Chondrocyte (in vitro differentiated cells): ENCODE results near the gene ADRA2C. TPM values are rescaled to one million over a fixed set of nuclear protein-coding genes. Genes with fewer than 3 reads are reported as not detected.

Experiments used
- DNase-seq: peaks from one replicate; pipeline ENCODE4 v3.0.0; 2021; ENCODE audit warnings: mixed read lengths, low spot score
- H3K27ac Mint-ChIP-seq: one replicate; pipeline ENCODE4 v1.8.0; 2021; ENCODE audit warnings: mild to moderate bottlenecking, moderate library complexity, mixed read lengths; ENCODE audit not compliant: unreplicated experiment
- H3K27me3 Mint-ChIP-seq: 2 replicates; pipeline ENCODE4 v1.8.0; 2021; ENCODE audit warnings: low read depth, mixed read lengths
- H3K36me3 Mint-ChIP-seq: 2 replicates; pipeline ENCODE4 v1.8.0; 2021; ENCODE audit warnings: low read depth, mixed read lengths
- H3K4me1 Mint-ChIP-seq: 2 replicates; pipeline ENCODE4 v1.8.0; 2021; ENCODE audit warnings: low read depth, mild to moderate bottlenecking, mixed read lengths
- H3K4me3 Mint-ChIP-seq: one replicate; pipeline ENCODE4 v1.8.0; 2021; ENCODE audit warnings: mild to moderate bottlenecking, moderate library complexity, mixed read lengths; ENCODE audit not compliant: unreplicated experiment
- H3K9me3 Mint-ChIP-seq: 2 replicates; pipeline ENCODE4 v1.8.0; 2021; ENCODE audit warnings: low read depth, mixed read lengths
- total RNA-seq: library from RNA; stranded (reverse); gene quantifications from 3 replicates; pipeline ENCODE4 v1.2.1, GENCODE V29; 2021
- TF ChIP-seq, protein P1 (sequence below): fragments of 200-600 bp; sonication (generic); IDR thresholded peaks from 2 replicates; pipeline ENCODE4 v1.5.0; 2021; ENCODE audit warnings: antibody characterized with exemption, mild to moderate bottlenecking, moderate library complexity

The ADRA2C gene
- total RNA-seq, 1 donor from 2014 or later, result 1.6 TPM

DNA sequence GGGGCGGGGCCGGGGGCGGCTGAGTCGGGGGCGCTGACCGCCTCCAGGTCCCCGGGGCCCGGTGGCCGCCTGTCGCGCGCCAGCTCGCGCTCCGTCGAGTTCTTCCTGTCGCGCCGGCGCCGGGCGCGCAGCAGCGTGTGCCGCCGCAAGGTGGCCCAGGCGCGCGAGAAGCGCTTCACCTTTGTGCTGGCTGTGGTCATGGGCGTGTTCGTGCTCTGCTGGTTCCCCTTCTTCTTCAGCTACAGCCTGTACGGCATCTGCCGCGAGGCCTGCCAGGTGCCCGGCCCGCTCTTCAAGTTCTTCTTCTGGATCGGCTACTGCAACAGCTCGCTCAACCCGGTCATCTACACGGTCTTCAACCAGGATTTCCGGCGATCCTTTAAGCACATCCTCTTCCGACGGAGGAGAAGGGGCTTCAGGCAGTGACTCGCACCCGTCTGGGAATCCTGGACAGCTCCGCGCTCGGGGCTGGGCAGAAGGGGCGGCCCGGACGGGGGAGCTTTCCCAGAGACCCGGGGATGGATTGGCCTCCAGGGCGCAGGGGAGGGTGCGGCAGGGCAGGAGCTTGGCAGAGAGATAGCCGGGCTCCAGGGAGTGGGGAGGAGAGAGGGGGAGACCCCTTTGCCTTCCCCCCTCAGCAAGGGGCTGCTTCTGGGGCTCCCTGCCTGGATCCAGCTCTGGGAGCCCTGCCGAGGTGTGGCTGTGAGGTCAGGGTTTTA is 1.5 kb downstream of the ADRA2C start:
- Mint-ChIP-seq H3K4me3 (peak overlapping the region; percentile 61), H3K27me3 (peaks cover 41% of the 10 kb centered on the region), H3K27ac (no peak overlapping the region), H3K9me3 (no peaks in the 10 kb centered on the region), H3K4me1 (peaks cover 8% of the 10 kb centered on the region), H3K36me3 (peaks cover 1% of the 10 kb centered on the region)
- no peak for DNase-seq
- TF ChIP-seq, protein P1, sequence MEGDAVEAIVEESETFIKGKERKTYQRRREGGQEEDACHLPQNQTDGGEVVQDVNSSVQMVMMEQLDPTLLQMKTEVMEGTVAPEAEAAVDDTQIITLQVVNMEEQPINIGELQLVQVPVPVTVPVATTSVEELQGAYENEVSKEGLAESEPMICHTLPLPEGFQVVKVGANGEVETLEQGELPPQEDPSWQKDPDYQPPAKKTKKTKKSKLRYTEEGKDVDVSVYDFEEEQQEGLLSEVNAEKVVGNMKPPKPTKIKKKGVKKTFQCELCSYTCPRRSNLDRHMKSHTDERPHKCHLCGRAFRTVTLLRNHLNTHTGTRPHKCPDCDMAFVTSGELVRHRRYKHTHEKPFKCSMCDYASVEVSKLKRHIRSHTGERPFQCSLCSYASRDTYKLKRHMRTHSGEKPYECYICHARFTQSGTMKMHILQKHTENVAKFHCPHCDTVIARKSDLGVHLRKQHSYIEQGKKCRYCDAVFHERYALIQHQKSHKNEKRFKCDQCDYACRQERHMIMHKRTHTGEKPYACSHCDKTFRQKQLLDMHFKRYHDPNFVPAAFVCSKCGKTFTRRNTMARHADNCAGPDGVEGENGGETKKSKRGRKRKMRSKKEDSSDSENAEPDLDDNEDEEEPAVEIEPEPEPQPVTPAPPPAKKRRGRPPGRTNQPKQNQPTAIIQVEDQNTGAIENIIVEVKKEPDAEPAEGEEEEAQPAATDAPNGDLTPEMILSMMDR, result no peak

DNA sequence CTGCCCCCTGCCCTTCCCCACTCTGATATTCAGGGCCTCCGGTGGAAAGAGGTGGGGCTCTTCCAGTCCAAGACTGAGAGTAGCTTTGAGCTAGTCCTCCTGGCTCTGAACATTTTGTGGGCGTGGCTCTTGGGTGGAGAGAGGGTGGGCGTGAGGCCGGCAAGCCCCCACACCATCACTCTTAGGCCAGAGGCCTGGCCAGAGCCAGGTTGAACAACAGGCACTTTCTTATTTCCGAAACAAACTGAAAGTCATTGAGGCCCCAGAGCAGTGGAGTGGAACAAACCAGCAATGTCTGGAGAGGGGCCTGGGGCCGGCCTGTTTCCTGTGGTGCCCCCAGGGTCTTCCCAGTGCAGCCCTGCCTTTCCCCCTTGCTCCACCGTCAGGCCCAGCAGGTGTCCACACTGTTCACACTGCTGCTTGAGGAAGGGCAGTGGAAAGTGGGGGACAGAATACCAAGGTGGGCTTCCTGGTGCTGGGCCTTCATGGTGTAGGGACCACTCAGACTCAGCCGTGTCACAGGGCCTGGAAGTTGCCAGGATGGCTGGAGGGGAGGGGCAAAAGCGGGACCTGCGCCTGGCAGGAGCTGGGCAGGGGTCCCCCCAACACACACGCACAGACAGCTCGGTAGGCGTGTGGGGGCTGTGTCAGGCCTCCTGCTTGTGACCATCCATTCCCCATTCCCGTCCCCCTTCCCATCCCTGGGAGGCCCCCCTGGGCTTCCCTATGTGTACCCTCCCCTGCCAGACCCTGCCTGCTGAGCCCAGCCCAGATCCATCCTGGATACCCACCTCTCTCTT is 2.9 kb downstream of the ADRA2C start:
- peaks cover 33% of the 10 kb centered on the region for H3K27me3 Mint-ChIP-seq
- TF ChIP-seq, protein P1, result no peak
- H3K27ac Mint-ChIP-seq, result no peak overlapping the region
- no peaks in the 10 kb centered on the region for H3K9me3 Mint-ChIP-seq
- peaks cover 8% of the 10 kb centered on the region for H3K4me1 Mint-ChIP-seq
- no peak for DNase-seq
- peaks cover 1% of the 10 kb centered on the region for H3K36me3 Mint-ChIP-seq
- H3K4me3 Mint-ChIP-seq, result no peak overlapping the region

DNA sequence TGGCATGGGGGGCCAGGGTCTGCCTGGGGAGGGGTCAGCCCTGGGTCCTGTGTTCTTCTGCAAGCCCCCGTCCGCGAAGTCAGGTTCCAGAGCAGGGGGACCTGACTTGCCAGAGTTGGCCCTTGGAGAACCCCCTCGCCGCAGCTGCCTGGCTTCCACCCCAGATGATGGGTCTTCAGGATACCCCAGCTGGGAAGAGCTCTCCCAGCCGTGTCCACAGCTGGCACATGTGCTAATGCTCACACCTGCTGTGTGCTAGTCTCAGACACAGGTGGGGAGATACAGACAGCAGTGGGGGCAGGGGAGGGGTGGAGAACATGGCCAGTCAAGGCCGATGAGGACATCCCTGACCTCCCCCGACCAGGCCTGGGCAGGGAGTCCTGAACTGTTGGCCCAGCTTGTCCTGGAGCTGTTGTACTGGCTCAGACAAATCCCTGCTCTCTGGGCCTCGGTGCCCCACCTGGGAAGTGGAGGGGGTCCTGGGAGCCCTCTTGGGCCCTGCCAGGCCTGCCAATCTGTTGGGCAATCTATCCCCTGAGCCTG is 3.5 kb downstream of the ADRA2C start:
- Mint-ChIP-seq H3K9me3 (no peaks in the 10 kb centered on the region), H3K4me1 (peaks cover 8% of the 10 kb centered on the region), H3K4me3 (no peak overlapping the region), H3K36me3 (peaks cover 1% of the 10 kb centered on the region), H3K27ac (no peak overlapping the region), H3K27me3 (peaks cover 36% of the 10 kb centered on the region)
- no peak for DNase-seq
- TF ChIP-seq, protein P1, result no peak

DNA sequence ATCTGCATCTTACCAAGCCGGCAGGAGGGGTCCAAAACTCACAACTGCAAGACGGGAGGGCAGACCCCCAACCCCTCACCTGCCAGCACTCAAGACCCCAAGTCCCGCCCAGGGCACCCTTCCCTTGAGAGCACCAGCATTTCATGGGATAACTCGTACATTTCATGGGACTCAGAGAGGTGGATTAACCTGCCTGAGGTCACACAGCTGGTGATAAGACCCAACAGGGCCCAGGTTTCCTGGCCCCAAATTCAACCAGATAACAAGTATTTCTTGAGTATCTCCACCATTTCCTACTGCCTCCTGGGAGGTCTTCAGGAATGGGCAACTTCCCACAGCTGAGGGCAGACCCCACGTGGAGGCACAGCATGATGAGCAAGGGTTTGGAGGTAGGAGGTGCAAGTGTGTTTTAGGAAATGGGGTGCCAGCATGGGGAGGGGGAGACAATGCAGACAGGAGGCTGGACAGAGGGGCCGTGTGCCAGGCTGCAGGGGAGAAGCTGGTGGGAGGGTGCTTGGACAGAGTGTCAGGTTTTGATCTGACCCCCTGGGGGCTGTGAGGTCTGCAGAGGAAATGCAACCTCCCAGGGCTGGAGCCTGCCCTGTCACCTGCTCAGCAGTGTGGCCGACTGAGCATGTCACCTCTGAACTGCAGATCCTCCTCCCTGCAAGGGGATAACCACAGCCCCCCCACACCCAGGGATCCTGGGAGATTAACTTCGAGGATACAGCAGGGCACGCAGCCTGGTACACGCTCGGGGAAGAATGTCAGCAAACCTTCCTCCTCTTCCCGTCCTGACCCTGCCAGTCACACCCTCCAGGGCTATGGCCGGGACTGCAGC is 4.4 kb downstream of the ADRA2C start:
- H3K9me3 Mint-ChIP-seq, result no peaks in the 10 kb centered on the region
- peaks cover 1% of the 10 kb centered on the region for H3K36me3 Mint-ChIP-seq
- H3K4me3 Mint-ChIP-seq, result no peak overlapping the region
- H3K27me3 Mint-ChIP-seq, result peaks cover 42% of the 10 kb centered on the region
- TF ChIP-seq, protein P1, result no peak
- DNase-seq, result no peak
- peaks cover 8% of the 10 kb centered on the region for H3K4me1 Mint-ChIP-seq
- no peak overlapping the region for H3K27ac Mint-ChIP-seq
